Cerebellar nuclear complex (tissue), 1 donor: Measurements from ENCODE around the gene ZNF521.

Experiments
- DNase-seq, 2 experiments: peaks; one replicate each; lab custom pipeline; 2025; lab: John Stamatoyannopoulos, UW

Gene ZNF521

GRCh38 chr18:25351777-25352628, at the start of gene ZNF521:
ZNF521 (minus strand) TSS chr18:25352166; CDS start chr18:25350946, 1,220 bp downstream.
- DNase-seq: peak; percentile 55 to 57

- no peak for DNase-seq
Observed at GRCh38 chr18:25399554-25399953, 47.6 kb upstream of the ZNF521 start.

GRCh38 chr18:25392192-25392591, 40.2 kb upstream of the ZNF521 start:
- no peak for DNase-seq

GRCh38 chr18:25373432-25374179, 21.6 kb upstream of the ZNF521 start:
- no peak for DNase-seq

GRCh38 chr18:25370391-25370790, 18.4 kb upstream of the ZNF521 start:
- no peak for DNase-seq

GRCh38 chr18:25365242-25365641, 13.3 kb upstream of the ZNF521 start:
- DNase-seq: peak in 1 of 2 experiments; percentile 36

GRCh38 chr18:25364732-25365131, 12.8 kb upstream of the ZNF521 start:
- no peak for DNase-seq

GRCh38 chr18:25360301-25360899, 8.4 kb upstream of the ZNF521 start:
- no peak for DNase-seq

- DNase-seq: no peak
Observed at GRCh38 chr18:25353080-25353479, 1.1 kb upstream of the ZNF521 start.

GRCh38 chr18:25352629-25353005, 651 bp upstream of the ZNF521 start:
- no peak for DNase-seq

GRCh38 chr18:25351280-25351775, 638 bp downstream of the ZNF521 start:
- DNase-seq: no peak

- no peak for DNase-seq
Observed at GRCh38 chr18:25350489-25351251, 1.3 kb downstream of the ZNF521 start.

- no peak for DNase-seq
Observed at GRCh38 chr18:25349926-25350487, 2.0 kb downstream of the ZNF521 start.

- DNase-seq: no peak
Observed at GRCh38 chr18:25349131-25349925, 2.6 kb downstream of the ZNF521 start.

- peak; percentile 2 to 33 for DNase-seq
Observed at GRCh38 chr18:25348386-25349130, 3.4 kb downstream of the ZNF521 start.

- DNase-seq: no peak
Observed at GRCh38 chr18:25346561-25346960, 5.4 kb downstream of the ZNF521 start.

- DNase-seq: no peak
Observed at GRCh38 chr18:25345081-25345866, 6.7 kb downstream of the ZNF521 start.

GRCh38 chr18:25341831-25342230, 10.1 kb downstream of the ZNF521 start:
- no peak for DNase-seq

GRCh38 chr18:25340762-25341161, 11.2 kb downstream of the ZNF521 start:
- no peak for DNase-seq
